ENCODE results near the gene GBGT1. TPM values are rescaled to one million over a fixed set of nuclear protein-coding genes. Genes with fewer than 3 reads are reported as not detected.

The GBGT1 gene
- total RNA-seq, 3 donors from 2014 or later (not counting 1 experiment from before 2014, with no cell fraction given) = 1.4 to 2.2 (median 1.7) TPM

DNA sequence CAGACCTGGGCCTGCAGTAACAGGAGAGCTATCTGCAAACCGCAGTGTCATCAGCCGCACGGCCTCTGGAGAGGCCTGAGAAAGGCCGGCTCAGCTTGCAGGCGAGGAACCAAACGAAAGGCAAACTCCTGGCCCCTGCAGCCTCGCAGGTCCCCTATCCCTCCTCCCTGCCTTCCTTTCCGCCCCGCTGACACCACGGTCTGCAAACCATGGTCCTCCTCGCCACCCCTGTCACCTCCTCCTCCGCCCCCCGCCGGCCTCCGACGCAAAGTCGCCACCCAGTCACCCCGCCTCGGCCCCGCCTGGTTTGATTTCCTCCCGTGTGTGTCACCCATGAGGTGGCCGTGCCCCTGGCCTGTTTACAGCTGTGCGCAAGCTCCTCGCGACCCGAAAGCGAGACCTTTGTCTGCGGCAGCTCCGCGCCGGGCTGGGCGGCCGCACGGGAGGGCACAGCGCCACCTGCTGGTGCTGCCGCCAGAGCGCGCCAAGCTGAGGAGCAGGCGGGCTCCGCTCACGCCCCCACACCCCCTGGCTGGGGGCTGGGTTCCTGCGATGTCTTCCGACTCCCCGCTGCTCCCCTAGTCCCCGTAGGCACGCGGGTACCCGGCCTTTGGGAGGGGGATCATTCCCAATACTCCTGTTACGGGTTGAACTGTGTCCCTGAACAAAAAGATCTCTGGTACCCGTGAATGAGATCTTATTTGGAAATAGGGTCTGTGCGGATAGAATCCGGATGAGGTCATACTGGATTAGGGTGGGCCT is 19.4 kb downstream of the GBGT1 start:
- Histone ChIP-seq H3K27me3 (ENCODE audit: control insufficient read depth, insufficient read depth, low read length) (no peaks in the 10 kb centered on the region), H3K36me3 (ENCODE audit: control insufficient read depth, insufficient read depth, low read length) (no peaks in the 10 kb centered on the region), H3K4me1 (ENCODE audit: control insufficient read depth, insufficient read depth, low read length) (peaks cover 87% of the 10 kb centered on the region), H3K9me3 (ENCODE audit: control insufficient read depth, insufficient read depth, low read length) (no peaks in the 10 kb centered on the region), H3K27ac (ENCODE audit: low read length) (peak overlapping the region; percentile 97), H3K4me3 (ENCODE audit: low read length) (peak overlapping the region; percentile 32)
- H3K27ac Mint-ChIP-seq = peak overlapping the region; percentile 98
- H3K9me3 Mint-ChIP-seq = no peaks in the 10 kb centered on the region
- H3K27me3 Mint-ChIP-seq (ENCODE audit: low read depth in 2 of 2) = no peaks in the 10 kb centered on the region
- peak overlapping the region; percentile 82 for H3K4me3 Mint-ChIP-seq
- peak; percentile 93 to 97 for DNase-seq
- H3K4me1 Mint-ChIP-seq = peaks cover 50 to 60% of the 10 kb centered on the region in 2 donors
- ATAC-seq = peak; percentile 58 to 85 (median 73)
- 8% methylated on average over 52 of the region's 52 CpGs for WGBS (ENCODE audit: insufficient coverage)
- TF ChIP-seq, protein P1, sequence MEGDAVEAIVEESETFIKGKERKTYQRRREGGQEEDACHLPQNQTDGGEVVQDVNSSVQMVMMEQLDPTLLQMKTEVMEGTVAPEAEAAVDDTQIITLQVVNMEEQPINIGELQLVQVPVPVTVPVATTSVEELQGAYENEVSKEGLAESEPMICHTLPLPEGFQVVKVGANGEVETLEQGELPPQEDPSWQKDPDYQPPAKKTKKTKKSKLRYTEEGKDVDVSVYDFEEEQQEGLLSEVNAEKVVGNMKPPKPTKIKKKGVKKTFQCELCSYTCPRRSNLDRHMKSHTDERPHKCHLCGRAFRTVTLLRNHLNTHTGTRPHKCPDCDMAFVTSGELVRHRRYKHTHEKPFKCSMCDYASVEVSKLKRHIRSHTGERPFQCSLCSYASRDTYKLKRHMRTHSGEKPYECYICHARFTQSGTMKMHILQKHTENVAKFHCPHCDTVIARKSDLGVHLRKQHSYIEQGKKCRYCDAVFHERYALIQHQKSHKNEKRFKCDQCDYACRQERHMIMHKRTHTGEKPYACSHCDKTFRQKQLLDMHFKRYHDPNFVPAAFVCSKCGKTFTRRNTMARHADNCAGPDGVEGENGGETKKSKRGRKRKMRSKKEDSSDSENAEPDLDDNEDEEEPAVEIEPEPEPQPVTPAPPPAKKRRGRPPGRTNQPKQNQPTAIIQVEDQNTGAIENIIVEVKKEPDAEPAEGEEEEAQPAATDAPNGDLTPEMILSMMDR (IDR thresholded peaks at IDR 0.05) = peak; percentile 99
- intact Hi-C loops (cut with micrococcal nuclease) = loop anchor here (1.0 to 10.0 kb wide), 5 partner anchors 11 to 1890 kb away; partner anchors contain the start of gene BRD3
- no peaks in the 10 kb centered on the region for H3K36me3 Mint-ChIP-seq

DNA sequence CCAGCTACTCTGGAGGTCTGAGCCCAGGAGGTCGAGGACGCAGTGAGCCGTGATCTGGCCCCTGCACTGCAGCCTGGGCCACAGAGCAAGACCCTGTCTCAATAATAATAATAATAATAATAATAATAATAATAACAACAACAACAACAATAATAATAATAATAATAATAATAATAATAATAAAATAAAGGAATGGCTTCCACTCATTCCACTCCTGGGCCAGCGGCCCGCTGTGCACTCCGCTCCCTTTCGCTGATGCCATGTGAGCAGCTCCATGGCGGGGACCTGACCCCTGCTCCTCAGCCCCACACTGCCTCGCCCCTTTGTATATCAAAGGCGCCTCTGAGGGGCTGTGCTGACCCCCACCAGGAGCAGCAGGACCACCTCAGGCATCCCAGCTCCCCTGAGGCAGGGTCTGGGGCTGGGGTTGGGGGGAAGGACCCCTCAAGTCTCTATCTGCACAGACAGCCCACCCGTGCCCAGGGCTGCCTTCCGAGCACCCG is 20.0 kb downstream of the GBGT1 start:
- Mint-ChIP-seq H3K4me1 (peaks cover 50 to 60% of the 10 kb centered on the region in 2 donors), H3K27ac (peak overlapping the region; percentile 98), H3K36me3 (no peaks in the 10 kb centered on the region), H3K27me3 (ENCODE audit: low read depth in 2 of 2) (no peaks in the 10 kb centered on the region), H3K4me3 (peak overlapping the region; percentile 82), H3K9me3 (no peaks in the 10 kb centered on the region)
- intact Hi-C loops (cut with micrococcal nuclease) = loop anchor here (1.0 to 10.0 kb wide), 5 partner anchors 10 to 1889 kb away; partner anchors contain the start of gene BRD3
- ATAC-seq (no peak), DNase-seq (no peak)
- Histone ChIP-seq H3K4me1 (ENCODE audit: control insufficient read depth, insufficient read depth, low read length) (peaks cover 92% of the 10 kb centered on the region), H3K4me3 (ENCODE audit: low read length) (peak overlapping the region; percentile 32), H3K9me3 (ENCODE audit: control insufficient read depth, insufficient read depth, low read length) (no peaks in the 10 kb centered on the region), H3K36me3 (ENCODE audit: control insufficient read depth, insufficient read depth, low read length) (no peaks in the 10 kb centered on the region), H3K27me3 (ENCODE audit: control insufficient read depth, insufficient read depth, low read length) (no peaks in the 10 kb centered on the region), H3K27ac (ENCODE audit: low read length) (peak overlapping the region; percentile 97)
- TF ChIP-seq, protein P1 (IDR thresholded peaks at IDR 0.05) = no peak
- 75% methylated on average over 10 of the region's 13 CpGs for WGBS (ENCODE audit: insufficient coverage)

DNA sequence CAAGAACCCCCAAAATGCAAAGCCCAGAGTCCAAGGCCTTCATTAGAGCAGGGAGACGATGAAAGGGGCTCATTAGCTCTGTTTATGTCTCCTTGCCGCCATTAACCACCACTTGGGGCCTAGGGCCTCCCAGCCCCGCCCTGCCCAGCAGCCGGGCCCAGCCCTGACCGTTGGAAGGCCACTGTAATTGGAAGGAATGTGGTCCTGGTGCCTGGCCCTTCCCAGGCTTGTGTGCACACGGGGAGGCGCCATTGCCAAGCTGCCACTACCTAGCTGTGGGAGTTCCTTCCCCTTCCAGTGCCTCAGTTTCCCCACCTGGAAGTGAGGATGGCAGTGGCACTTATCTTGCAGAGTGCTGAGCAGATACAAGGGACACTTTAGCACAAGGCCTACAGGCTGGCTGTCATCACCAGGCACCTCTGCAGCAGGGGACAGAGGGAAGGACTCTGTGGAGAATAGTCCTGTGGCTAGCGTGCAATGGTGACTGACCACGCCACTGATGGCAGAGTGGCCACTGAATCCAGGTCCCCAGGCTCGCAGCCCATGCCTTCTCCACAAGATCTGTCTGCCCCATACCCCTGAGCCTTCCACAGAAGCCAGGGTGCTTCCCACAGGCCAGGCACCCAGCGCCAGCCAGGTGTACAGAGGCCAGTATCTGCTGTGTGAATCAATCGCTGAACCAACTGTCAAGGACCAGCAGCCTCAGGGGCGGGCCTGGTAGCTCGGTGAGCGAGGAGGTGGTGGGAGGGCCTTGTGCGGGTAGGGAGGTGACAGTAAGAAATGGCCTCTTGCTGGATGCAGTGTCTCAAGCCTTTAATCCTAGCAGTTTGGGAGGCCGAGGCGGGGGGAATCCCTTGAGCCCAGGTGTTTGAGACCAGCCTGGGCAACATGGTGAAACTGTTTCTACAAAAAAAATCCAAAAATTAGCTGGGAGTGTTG is 20.8 kb downstream of the GBGT1 start:
- WGBS (ENCODE audit: insufficient coverage) = 72% methylated on average over 18 of the region's 18 CpGs
- ATAC-seq (peak in 1 of 3 donors; percentile 9), DNase-seq (peak in 1 of 2 donors; percentile 69)
- no peak overlapping the region for H3K4me3 ChIP-seq (ENCODE audit: low read length)
- no peaks in the 10 kb centered on the region for H3K9me3 ChIP-seq (ENCODE audit: control insufficient read depth, insufficient read depth, low read length)
- peaks cover 88% of the 10 kb centered on the region for H3K4me1 ChIP-seq (ENCODE audit: control insufficient read depth, insufficient read depth, low read length)
- no peaks in the 10 kb centered on the region for H3K27me3 ChIP-seq (ENCODE audit: control insufficient read depth, insufficient read depth, low read length)
- H3K36me3 Mint-ChIP-seq = no peaks in the 10 kb centered on the region
- H3K4me1 Mint-ChIP-seq = peaks cover 45 to 53% of the 10 kb centered on the region in 2 donors
- peak overlapping the region; percentile 60 for H3K4me3 Mint-ChIP-seq
- H3K27ac ChIP-seq (ENCODE audit: low read length) = peak overlapping the region; percentile 97
- TF ChIP-seq, protein P1 (IDR thresholded peaks at IDR 0.05) = no peak
- no peaks in the 10 kb centered on the region for H3K27me3 Mint-ChIP-seq (ENCODE audit: low read depth in 2 of 2)
- no peaks in the 10 kb centered on the region for H3K36me3 ChIP-seq (ENCODE audit: control insufficient read depth, insufficient read depth, low read length)
- peak overlapping the region; percentile 98 for H3K27ac Mint-ChIP-seq
- intact Hi-C loops (cut with micrococcal nuclease) = loop anchor here (10.0 kb wide), 2 partner anchors 922 to 1888 kb away; partner anchors contain the start of gene BRD3
- no peaks in the 10 kb centered on the region for H3K9me3 Mint-ChIP-seq

All from natural killer cell (primary cell).